Mononuclear cell (primary cell): Measurements from ENCODE around the gene ALG1. TPM values are rescaled to one million over a fixed set of nuclear protein-coding genes. Genes with fewer than 3 reads are reported as not detected.

Experiments used
- H3K27me3 ChIP-seq: 2 replicates; pipeline ENCODE4 v1.6.0; 2011; ENCODE audit warnings: low read length, control low read depth; ENCODE audit not compliant: insufficient read depth
- H3K4me1 ChIP-seq: 2 replicates; pipeline ENCODE4 v1.5.1; 2011; ENCODE audit warnings: mild to moderate bottlenecking, low read length, control low read depth; ENCODE audit not compliant: insufficient read depth
- H3K4me3 ChIP-seq: 2 replicates; pipeline ENCODE4 v1.5.1; 2011; ENCODE audit warnings: mild to moderate bottlenecking, low read length, moderate library complexity
- H3K9me3 ChIP-seq: 2 replicates; pipeline ENCODE4 v1.5.1; 2011; ENCODE audit warnings: low read depth, mild to moderate bottlenecking, control low read depth, low read length
- total RNA-seq: library from RNA; depleted of rRNA; stranded (reverse); fragments of >200 nt; gene quantifications from one replicate; pipeline ENCODE4 v1.2.3, GENCODE V29; 2012

The ALG1 gene
- total RNA-seq, result 5.0 TPM

- Histone ChIP-seq H3K27me3 (no peaks in the 10 kb centered on the region), H3K4me1 (peaks cover 17% of the 10 kb centered on the region), H3K4me3 (peak within 1 kb of the TSS; percentile 65), H3K9me3 (no peaks in the 10 kb centered on the region)
Observed at GRCh38 chr16:5071681-5072333, at the start of gene ALG1. Gene ALG1 (plus strand): TSS chr16:5071843. CDS start chr16:5071850, 7 bp downstream.

- Histone ChIP-seq H3K27me3 (no peaks in the 10 kb centered on the region), H3K4me3 (no peak overlapping the region), H3K9me3 (no peaks in the 10 kb centered on the region), H3K4me1 (no peaks in the 10 kb centered on the region)
Observed at GRCh38 chr16:5022521-5022920, 49.1 kb upstream of the ALG1 start.

DNA sequence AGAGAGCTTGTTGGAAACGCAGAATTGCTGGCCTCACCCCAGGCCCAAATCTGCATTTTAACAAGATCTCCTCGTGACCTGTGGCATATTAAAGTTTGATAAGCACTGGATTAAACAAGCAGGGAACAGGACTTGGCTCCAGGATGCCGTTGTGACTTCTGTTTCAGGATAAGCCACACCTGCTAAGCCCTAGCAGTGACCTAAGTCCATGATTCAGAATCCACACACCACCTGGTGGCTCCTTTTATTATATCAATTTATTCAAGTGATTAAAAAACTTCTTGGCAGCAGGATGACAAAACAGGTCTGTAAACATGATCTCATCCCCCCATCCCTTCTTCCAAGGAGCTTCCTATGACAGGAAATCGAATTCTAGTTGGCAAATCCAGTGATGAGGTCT, 47.0 kb upstream of the ALG1 start:
- Histone ChIP-seq H3K4me1 (no peaks in the 10 kb centered on the region), H3K4me3 (no peak overlapping the region), H3K9me3 (no peaks in the 10 kb centered on the region), H3K27me3 (no peaks in the 10 kb centered on the region)

DNA sequence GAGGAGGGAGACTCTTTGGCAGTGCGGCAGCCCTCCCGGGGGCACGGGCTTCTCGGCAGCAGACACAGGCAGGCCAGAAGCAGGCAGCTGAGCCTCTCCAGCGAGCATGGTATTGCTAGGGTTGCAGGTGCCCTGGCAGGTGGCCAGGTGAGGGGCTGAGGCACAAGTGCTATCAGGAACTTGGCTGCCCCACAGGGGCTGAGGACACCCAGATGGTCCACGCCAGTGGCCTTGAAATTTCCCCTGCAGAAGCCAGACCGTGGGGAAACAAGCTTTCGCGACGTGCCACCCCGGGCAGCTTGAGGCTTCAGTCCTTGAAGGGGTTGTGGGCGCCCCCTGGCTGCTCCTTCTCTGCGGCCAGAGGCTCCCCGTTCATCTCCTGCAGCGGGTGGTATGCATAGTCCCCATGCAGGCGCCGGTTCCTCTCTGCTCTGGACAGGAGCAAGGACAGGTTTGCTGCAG, 46.4 kb upstream of the ALG1 start:
- Histone ChIP-seq H3K27me3 (no peaks in the 10 kb centered on the region), H3K4me3 (no peak overlapping the region)

DNA sequence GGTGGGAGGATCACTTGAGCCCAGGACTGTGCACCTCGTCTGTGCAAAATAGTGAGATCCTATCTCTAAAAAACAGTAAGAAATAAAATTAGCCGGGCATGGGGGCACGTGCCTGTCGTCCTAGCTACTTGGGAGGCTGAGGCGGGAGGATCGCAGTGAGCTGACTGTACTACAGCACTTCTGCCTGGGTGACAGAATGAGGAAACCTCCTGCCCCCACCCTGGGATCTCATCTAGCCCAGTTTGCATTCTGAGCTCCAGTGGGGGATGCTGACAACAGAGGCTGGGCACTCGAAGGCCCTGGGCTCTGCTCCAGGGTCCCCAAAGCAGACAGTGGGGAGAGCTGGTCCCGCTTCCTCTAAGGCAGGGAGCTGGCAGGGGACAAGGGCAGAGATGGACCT, 45.0 kb upstream of the ALG1 start:
- H3K9me3 ChIP-seq, result no peaks in the 10 kb centered on the region
- H3K4me3 ChIP-seq, result no peak overlapping the region
- H3K4me1 ChIP-seq, result no peaks in the 10 kb centered on the region
- H3K27me3 ChIP-seq, result no peaks in the 10 kb centered on the region

More for the DNA sequence above, 46.4 kb upstream of the ALG1 start:
- Histone ChIP-seq H3K9me3 (no peaks in the 10 kb centered on the region), H3K4me1 (no peaks in the 10 kb centered on the region)

- Histone ChIP-seq H3K27me3 (no peaks in the 10 kb centered on the region), H3K4me1 (peaks cover 2% of the 10 kb centered on the region), H3K4me3 (no peak overlapping the region), H3K9me3 (no peaks in the 10 kb centered on the region)
Observed at GRCh38 chr16:5027086-5027485, 44.6 kb upstream of the ALG1 start.

- Histone ChIP-seq H3K9me3 (no peaks in the 10 kb centered on the region), H3K4me1 (peaks cover 8% of the 10 kb centered on the region), H3K27me3 (no peaks in the 10 kb centered on the region), H3K4me3 (no peak overlapping the region)
Observed at GRCh38 chr16:5027575-5028235, 43.9 kb upstream of the ALG1 start.

GRCh38 chr16:5028950-5029475, 42.6 kb upstream of the ALG1 start:
- Histone ChIP-seq H3K4me1 (peaks cover 17% of the 10 kb centered on the region), H3K9me3 (no peaks in the 10 kb centered on the region), H3K4me3 (no peak overlapping the region), H3K27me3 (no peaks in the 10 kb centered on the region)

DNA sequence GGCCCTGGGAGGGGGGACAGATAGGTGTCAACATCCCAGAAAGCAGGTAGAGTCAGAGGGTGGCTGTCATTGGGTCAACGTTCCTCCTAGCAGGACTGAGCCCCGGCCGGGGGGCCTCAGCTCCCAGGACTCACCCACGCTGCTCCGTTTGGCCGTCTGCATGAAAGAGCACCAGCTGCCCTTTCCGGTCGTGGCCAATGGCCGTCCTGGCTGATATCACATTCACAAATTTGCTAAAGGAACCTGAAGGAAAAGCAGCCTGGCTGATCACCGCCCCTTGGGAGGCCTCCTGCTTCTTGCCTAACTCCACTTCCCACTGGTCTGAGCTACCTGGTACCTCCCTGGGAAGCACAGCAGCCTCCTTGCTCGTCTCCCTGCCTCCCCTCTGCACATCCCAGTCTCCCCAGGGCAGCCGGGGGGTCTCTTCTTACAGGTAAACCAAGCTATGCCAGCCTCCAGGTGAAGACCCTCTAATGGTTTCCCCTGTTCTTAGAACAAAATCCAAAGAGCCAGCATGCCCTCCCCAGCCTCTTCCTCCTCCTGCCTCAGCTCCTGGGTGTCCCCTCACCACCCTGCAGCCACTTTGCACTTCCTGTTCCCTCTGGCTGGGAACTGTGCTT, 41.3 kb upstream of the ALG1 start:
- no peaks in the 10 kb centered on the region for H3K9me3 ChIP-seq
- peaks cover 24% of the 10 kb centered on the region for H3K4me1 ChIP-seq
- H3K27me3 ChIP-seq, result no peaks in the 10 kb centered on the region
- H3K4me3 ChIP-seq, result no peak overlapping the region

DNA sequence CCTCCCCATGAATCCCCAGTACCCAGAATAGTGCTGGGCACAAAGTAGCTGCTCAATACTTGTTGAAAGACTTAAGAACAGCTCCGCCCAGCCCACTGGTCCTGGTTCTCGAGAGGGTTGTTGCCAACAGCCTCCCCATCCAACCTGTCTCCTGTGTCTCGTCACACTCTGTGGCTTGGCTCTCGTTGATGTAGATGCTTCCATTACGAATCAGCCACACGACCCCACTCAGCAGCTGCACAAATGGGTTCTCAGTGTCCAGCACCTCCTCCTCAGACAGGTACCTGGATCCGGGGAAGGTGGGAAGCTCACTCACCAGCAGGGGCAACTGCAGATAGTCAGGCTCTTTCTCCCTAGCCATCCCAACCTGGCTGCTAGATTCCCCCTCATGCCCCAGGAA, 40.0 kb upstream of the ALG1 start:
- peaks cover 24% of the 10 kb centered on the region for H3K4me1 ChIP-seq
- no peaks in the 10 kb centered on the region for H3K27me3 ChIP-seq
- no peaks in the 10 kb centered on the region for H3K9me3 ChIP-seq
- no peak overlapping the region for H3K4me3 ChIP-seq

DNA sequence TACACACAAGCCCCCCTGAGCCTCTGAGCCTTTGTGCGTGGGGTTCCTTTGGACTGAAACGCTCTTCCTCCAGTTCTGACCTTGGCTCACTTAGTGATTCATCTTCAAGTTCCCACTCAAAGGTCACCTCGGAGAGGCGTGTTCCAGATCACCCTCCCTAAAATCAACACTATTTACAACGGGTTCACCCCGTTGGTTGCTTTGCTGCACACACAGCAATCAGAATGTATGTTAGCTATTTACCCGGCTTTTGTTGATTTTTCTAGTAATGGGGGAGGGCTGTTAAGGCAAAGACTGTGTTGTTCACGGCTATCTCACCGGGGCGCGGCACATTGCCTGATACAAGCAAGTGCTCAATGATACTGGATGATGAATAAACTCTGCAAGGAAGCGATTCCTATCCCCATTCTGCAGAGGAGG, 38.9 kb upstream of the ALG1 start:
- Histone ChIP-seq H3K4me1 (peaks cover 24% of the 10 kb centered on the region), H3K27me3 (no peaks in the 10 kb centered on the region), H3K9me3 (no peaks in the 10 kb centered on the region), H3K4me3 (peak overlapping the region; percentile 69)

GRCh38 chr16:5033256-5034166, 38.1 kb upstream of the ALG1 start, which contains the start of gene NAGPA:
Gene NAGPA (minus strand): TSS chr16:5033935. CDS start chr16:5033914, 21 bp downstream.
- peaks cover 24% of the 10 kb centered on the region for H3K4me1 ChIP-seq
- no peaks in the 10 kb centered on the region for H3K9me3 ChIP-seq
- H3K27me3 ChIP-seq, result no peaks in the 10 kb centered on the region
- peak within 1 kb of the TSS; percentile 69 for H3K4me3 ChIP-seq

DNA sequence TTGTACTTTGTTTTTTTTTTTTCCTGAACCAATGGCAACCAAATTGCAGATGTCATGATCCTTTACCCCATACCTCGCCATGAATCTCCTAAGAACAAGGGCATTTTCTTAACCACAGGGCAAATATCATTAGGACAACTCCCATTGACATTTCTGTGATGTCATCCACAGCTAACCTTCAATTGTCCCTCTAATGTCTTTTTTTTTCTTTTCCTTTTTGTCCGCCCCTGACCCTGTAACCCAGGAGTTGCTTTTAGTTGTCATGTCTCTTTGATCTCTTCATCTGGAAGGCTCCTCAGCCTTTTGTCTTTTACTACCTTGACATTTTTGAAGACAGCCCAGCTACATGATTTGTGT, 37.5 kb upstream of the ALG1 start:
- peaks cover 24% of the 10 kb centered on the region for H3K4me1 ChIP-seq
- no peaks in the 10 kb centered on the region for H3K27me3 ChIP-seq
- peak overlapping the region; percentile 69 for H3K4me3 ChIP-seq
- H3K9me3 ChIP-seq, result no peaks in the 10 kb centered on the region

- Histone ChIP-seq H3K4me1 (peaks cover 24% of the 10 kb centered on the region), H3K4me3 (no peak overlapping the region), H3K9me3 (no peaks in the 10 kb centered on the region), H3K27me3 (no peaks in the 10 kb centered on the region)
Observed at GRCh38 chr16:5035909-5036227, 35.8 kb upstream of the ALG1 start.
